ENCODE measurements around the gene KCNK3. TPM values are rescaled to one million over a fixed set of nuclear protein-coding genes. Genes with fewer than 3 reads are reported as not detected.

The KCNK3 gene
- polyA plus RNA-seq, 1 of the 3 experiments (the other 2 are of a cell fraction): 0.16 TPM

GRCh38 chr2:26712486-26713465 is 20.3 kb downstream of the KCNK3 start:
- H2AFZ ChIP-seq (ENCODE audit: low read depth): no peak overlapping the region
- peak overlapping the region in 1 of 2 experiments; percentile 70; a peak in 2 of 4 replicates for H3K27ac ChIP-seq (ENCODE audit: low read depth in 2 of 2, low read length in 1 of 2)
- H3K36me3 ChIP-seq (replicated peaks in 1 of 2; ENCODE audit: control insufficient read depth in 1 of 2, insufficient read depth in 2 of 2, low read length in 1 of 2): no peaks in the 10 kb centered on the region
- H3F3A ChIP-seq (replicated peaks; ENCODE audit: insufficient read depth): no peaks in the 10 kb centered on the region
- 79% methylated on average over 11 of the region's 11 CpGs for WGBS (ENCODE audit: low lambda C conversion rate)
- no peaks in the 10 kb centered on the region for H3K79me2 ChIP-seq (ENCODE audit: insufficient read depth)
- POLR2A ChIA-PET: interaction anchor here (0.6 to 1.5 kb wide), 4 partner anchors 8 to 15 kb away, joined by 3 to 4 read pairs (median 3); no protein-coding TSS in a partner anchor
- H3K9me2 ChIP-seq: no peaks in the 10 kb centered on the region
- CTCF ChIA-PET: interaction anchor here (0.6 to 8.2 kb wide), 15 partner anchors 12 to 135 kb away, joined by 3 to 70 read pairs (median 3); partner anchors contain the start of gene KCNK3
- H3K4me3 ChIP-seq (ENCODE audit: low read depth in 2 of 2, low read length in 1 of 2): no peak overlapping the region
- H3K9me3 ChIP-seq: no peaks in the 10 kb centered on the region
- H3K9ac ChIP-seq: no peak overlapping the region
- TF ChIP-seq POLR2AphosphoS5 (IDR thresholded peaks at IDR 0.05; ENCODE audit: low read depth, low read length) (no peak), CHD2 (IDR thresholded peaks at IDR 0.05; ENCODE audit: low read length, partially characterized antibody) (no peak), NFIC (IDR thresholded peaks at IDR 0.05; ENCODE audit: borderline replicate concordance) (peak; percentile 16; the same call in 1 of the 2 replicates), RCOR1 (IDR thresholded peaks at IDR 0.05; ENCODE audit: low read length) (peak; percentile 40; the same call in 1 of the 2 replicates), GATA2 (CRISPR knock-in tag; IDR thresholded peaks at IDR 0.05) (peak; percentile 38; the same call in 1 of the 2 replicates)
- DNase-seq: peak; percentile 81
- H4K20me1 ChIP-seq (ENCODE audit: insufficient read depth): no peaks in the 10 kb centered on the region
- peaks cover 0 to 58% of the 10 kb centered on the region in 2 experiments; a peak in 1 of 4 replicates for H3K4me1 ChIP-seq (ENCODE audit: control insufficient read depth in 1 of 2, insufficient read depth in 2 of 2, low read depth in 1 of 2, low read length in 1 of 2)
- H3K27me3 ChIP-seq (ENCODE audit: insufficient read depth): no peaks in the 10 kb centered on the region
- H3K4me2 ChIP-seq: no peak overlapping the region

- Histone ChIP-seq H3F3A (replicated peaks; ENCODE audit: insufficient read depth) (no peaks in the 10 kb centered on the region), H3K4me3 (ENCODE audit: low read depth in 2 of 2, low read length in 1 of 2) (no peak overlapping the region), H2AFZ (ENCODE audit: low read depth) (no peak overlapping the region), H3K9me2 (no peaks in the 10 kb centered on the region), H3K4me2 (no peak overlapping the region), H3K27ac (ENCODE audit: low read depth in 2 of 2, low read length in 1 of 2) (no peak overlapping the region), H3K36me3 (replicated peaks in 1 of 2; ENCODE audit: control insufficient read depth in 1 of 2, insufficient read depth in 2 of 2, low read length in 1 of 2) (no peaks in the 10 kb centered on the region), H3K79me2 (ENCODE audit: insufficient read depth) (no peaks in the 10 kb centered on the region), H4K20me1 (ENCODE audit: insufficient read depth) (no peaks in the 10 kb centered on the region), H3K9ac (no peak overlapping the region), H3K4me1 (ENCODE audit: control insufficient read depth in 1 of 2, insufficient read depth in 2 of 2, low read depth in 1 of 2, low read length in 1 of 2) (peaks cover 7 to 61% of the 10 kb centered on the region in 2 experiments; a peak in 3 of 4 replicates), H3K27me3 (ENCODE audit: insufficient read depth) (no peaks in the 10 kb centered on the region), H3K9me3 (no peaks in the 10 kb centered on the region)
- no peak for DNase-seq
- 72% methylated on average over 13 of the region's 13 CpGs for WGBS (ENCODE audit: low lambda C conversion rate)
- POLR2A ChIA-PET: no interaction called here
- CTCF ChIA-PET: interaction anchor here (0.7 to 8.2 kb wide), 6 partner anchors 16 to 207 kb away, joined by 3 to 70 read pairs (median 6); no protein-coding TSS in a partner anchor
- TF ChIP-seq USF2 (IDR thresholded peaks at IDR 0.05; ENCODE audit: borderline replicate concordance, low read depth, low read length): no peak
- 0 out of 2 replicates have a peak, but pooled peaks have one; percentile 16 for TF ChIP-seq FOXJ3 (CRISPR knock-in tag; IDR thresholded peaks at IDR 0.05)
These were observed 23.2 kb downstream of the KCNK3 start for GRCh38 chr2:26715528-26716270.

Data from SK-N-SH (cell line).